Right lobe of liver (tissue), 6 donors: ENCODE measurements around the gene ZDHHC9. TPM values are rescaled to one million over a fixed set of nuclear protein-coding genes. Genes with fewer than 3 reads are reported as not detected.
A peak's percentile ranks its signal among the peaks of the same experiment; 100 is the strongest.

ENCODE experiments used
- ATAC-seq, 4 donors: fragments of 200-7000 bp; cut with Tn5 transposase; one replicate each; pipeline ENCODE4 v1.9.1; 2020; ENCODE audit warnings: mild to moderate bottlenecking in 4 of 4, moderate library complexity in 4 of 4
- DNase-seq, 3 donors: peaks; one replicate each; pipeline ENCODE4 v3.0.0-alpha.2; 2020
- H3K27ac ChIP-seq, 3 donors: fragments of 200-600 bp; one replicate each; pipeline ENCODE4 v1.8.0; 2022
- H3K27me3 ChIP-seq, 2 donors: fragments of 200-600 bp; one replicate each; pipeline ENCODE4 v1.8.0; 2022
- H3K36me3 ChIP-seq, 4 donors: fragments of 200-600 bp; sonication (generic) in 1 of 4; one replicate each; pipeline versions ENCODE4 v1.5.1 to v1.8.0; 2017 to 2022; ENCODE audit warnings: control low read depth in 1 of 4
- H3K4me1 ChIP-seq, 4 donors: fragments of 200-600 bp; sonication (generic) in 1 of 4; one replicate each; pipeline versions ENCODE4 v1.5.1 to v1.8.0; 2017 to 2022; ENCODE audit warnings: control low read depth in 1 of 4
- H3K4me3 ChIP-seq, 3 donors: fragments of 200-600 bp; one replicate each; pipeline ENCODE4 v1.8.0; 2022
- H3K9me3 ChIP-seq, 4 donors: fragments of 200-600 bp; sonication (generic) in 1 of 4; one replicate each; pipeline versions ENCODE4 v1.5.1 to v1.8.0; 2017 to 2022; ENCODE audit warnings: control low read depth in 1 of 4
- CTCF ChIP-seq, 4 donors: fragments of 200-600 bp in 3 of 4; fragments of 450-650 bp in 1 of 4; IDR thresholded peaks; one replicate each; pipeline versions ENCODE4 v1.5.1 to v1.8.0; 2016 to 2022; ENCODE audit warnings: antibody characterized with exemption in 4 of 4, mild to moderate bottlenecking in 2 of 4
- POLR2A ChIP-seq: fragments of 450-650 bp; IDR thresholded peaks from one replicate; pipeline ENCODE4 v1.6.1; 2017; ENCODE audit warnings: antibody characterized with exemption, mild to moderate bottlenecking
- WGBS: methylation state at CpG from one replicate; pipeline ENCODE4 v1.1.6; 2018; ENCODE audit warnings: low coverage, low lambda C conversion rate; ENCODE audit not compliant: insufficient coverage; ENCODE audit errors: missing lambda C conversion rate; 5-methylcytosine and 5-hydroxymethylcytosine counted together
- intact Hi-C, 2 donors: fragments of 100-400 bp; cut with DNase I; formaldehyde crosslinking; loops; one replicate each; pipeline versions ENCODE4 v1.11.2 to v1.14.1; 2022
- total RNA-seq, 6 experiments: library from RNA; depleted of rRNA in 2 of 6; stranded (reverse); fragments of >200 nt in 2 of 6; fragmentation: NEBNext Ultra II Directional in 3 of 6; extraction: Animal tissue kit (Norgen Biotek cat#: 25700) in 3 of 6; gene quantifications; one replicate each; pipeline versions ENCODE4 v1.1.0 to v1.2.4, GENCODE V29; 2016 to 2023
- donor health status: DM: no; HTN: yes; CAD: no.
- donor health status: DM: no; HTN: no; CAD: no.
- donor health status: DM: no; HTN: no; CAD: no.
- donor health status: DM: no; HTN: yes; CAD: no.
- donor health status: DM: no; HTN: yes; CAD: no.

Gene ZDHHC9
- total RNA-seq, 6 experiments from 2014 or later: 30.8 to 41.8 (median 33.6) TPM

- no peaks in the 10 kb centered on the region for H3K36me3 ChIP-seq
- H3K4me3 ChIP-seq: no peak overlapping the region
- H3K9me3 ChIP-seq: no peaks in the 10 kb centered on the region
- intact Hi-C loops: no loop called here
- DNase-seq: no peak
- no peaks in the 10 kb centered on the region for H3K27me3 ChIP-seq
- ATAC-seq: no peak
- TF ChIP-seq CTCF (IDR thresholded peaks at IDR 0.05): no peak
- TF ChIP-seq POLR2A: no peak
- no peaks in the 10 kb centered on the region for H3K4me1 ChIP-seq
- H3K27ac ChIP-seq: no peak overlapping the region
- WGBS: 72% methylated on average over 7 of the region's 11 CpGs
These were observed 60.4 kb downstream of the ZDHHC9 start for GRCh38 chrX:129783291-129783713.

- H3K4me1 ChIP-seq: no peaks in the 10 kb centered on the region
- ATAC-seq (no peak), DNase-seq (no peak)
- H3K4me3 ChIP-seq: no peak overlapping the region
- no peaks in the 10 kb centered on the region for H3K9me3 ChIP-seq
- H3K27ac ChIP-seq: no peak overlapping the region
- intact Hi-C loops: no loop called here
- H3K27me3 ChIP-seq: no peaks in the 10 kb centered on the region
- TF ChIP-seq POLR2A (no peak), CTCF (IDR thresholded peaks at IDR 0.05) (no peak)
- H3K36me3 ChIP-seq: no peaks in the 10 kb centered on the region
- 49% methylated on average over 2 of the region's 4 CpGs for WGBS
These were observed 61.0 kb downstream of the ZDHHC9 start for GRCh38 chrX:129782706-129783105.

GRCh38 chrX:129781680-129782495 lies 61.8 kb downstream of the ZDHHC9 start:
- Histone ChIP-seq H3K27me3 (no peaks in the 10 kb centered on the region), H3K4me1 (no peaks in the 10 kb centered on the region), H3K36me3 (no peaks in the 10 kb centered on the region), H3K9me3 (no peaks in the 10 kb centered on the region), H3K27ac (no peak overlapping the region), H3K4me3 (peak overlapping the region in 1 of 3 donors; percentile 10)
- whole genome bisulfite sequencing: 55% methylated on average over 5 of the region's 10 CpGs
- no peak for TF ChIP-seq CTCF (IDR thresholded peaks at IDR 0.05)
- ATAC-seq (no peak), DNase-seq (no peak)
- intact Hi-C loops: no loop called here

- ATAC-seq (peak; percentile 33 to 59 (median 50)), DNase-seq (peak in 2 of 3 donors; percentile 48 to 69)
- Histone ChIP-seq H3K4me3 (peak overlapping the region in 2 of 3 donors; percentile 14 to 29), H3K27me3 (no peaks in the 10 kb centered on the region), H3K27ac (no peak overlapping the region), H3K4me1 (no peaks in the 10 kb centered on the region), H3K9me3 (no peaks in the 10 kb centered on the region), H3K36me3 (no peaks in the 10 kb centered on the region)
- WGBS: 50% methylated on average over 2 of the region's 8 CpGs
- TF ChIP-seq CTCF (IDR thresholded peaks at IDR 0.05) (no peak), POLR2A (no peak)
- intact Hi-C loops: no loop called here
These were observed 62.5 kb downstream of the ZDHHC9 start for GRCh38 chrX:129781134-129781672.
